ENCODE results near the gene LASP1. TPM values are rescaled to one million over a fixed set of nuclear protein-coding genes. Genes with fewer than 3 reads are reported as not detected.

Gene LASP1
- total and polyA plus RNA-seq, 2 of the 4 experiments (the other 2 are of a cell fraction), result 79.8 to 262 TPM

DNA sequence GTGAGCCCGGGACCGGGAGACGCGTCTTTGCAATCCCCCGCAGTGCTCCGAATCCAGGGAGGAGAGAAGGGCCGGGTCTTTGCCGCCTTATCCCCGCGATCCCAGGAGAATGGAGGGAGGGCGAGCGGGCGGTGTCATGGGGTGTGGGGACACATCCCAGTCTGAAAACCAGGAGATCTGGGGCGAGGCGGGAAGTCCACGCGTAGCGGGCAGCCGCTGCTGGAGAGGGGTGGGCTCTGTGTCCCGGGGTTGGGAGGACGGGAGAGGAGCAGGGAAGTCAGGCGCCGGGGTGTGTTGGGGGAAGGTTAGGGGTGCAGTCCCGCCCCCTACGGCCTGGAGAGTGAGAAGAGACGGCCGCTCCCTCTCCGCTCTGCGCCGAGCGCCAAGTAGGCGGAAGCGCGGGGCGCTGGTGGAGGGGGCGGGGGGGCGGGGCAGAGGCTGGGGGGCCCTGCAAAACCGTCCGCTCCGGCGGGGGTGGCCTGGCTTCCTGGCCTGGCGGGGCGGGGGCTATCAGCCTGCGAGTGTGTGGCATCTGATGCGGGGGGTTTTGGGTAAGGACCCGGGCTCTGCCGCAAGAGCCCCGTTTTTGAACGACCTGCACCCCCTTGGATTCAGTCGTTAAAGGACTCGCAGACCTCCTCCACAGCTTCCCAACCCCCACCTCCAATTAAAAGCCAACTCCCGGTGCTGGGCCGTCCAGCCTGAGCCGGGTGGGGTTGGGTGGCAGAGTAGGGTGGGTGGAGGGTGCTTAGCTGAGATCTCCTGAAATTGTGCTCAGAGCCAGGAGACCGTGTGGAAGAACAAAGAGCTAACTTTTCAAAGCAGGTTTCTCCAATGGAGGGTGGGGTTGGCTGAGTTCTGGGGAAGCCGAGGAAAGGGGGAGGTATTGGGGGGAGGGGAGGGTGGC lies 654 bp downstream of the LASP1 start:
- H2AK9ac ChIP-seq (replicated peaks; ENCODE audit: low read depth, low read length, poor library complexity), result peak overlapping the region; percentile 100

More for the DNA sequence above, 654 bp downstream of the LASP1 start:
- H2AFZ ChIP-seq (replicated peaks; ENCODE audit: low read length, poor library complexity), result peak overlapping the region; percentile 73
- TF ChIP-seq MAFK (IDR thresholded peaks at IDR 0.05; ENCODE audit: low read depth, low read length), result no peak
- no peak for TF ChIP-seq FOS (IDR thresholded peaks at IDR 0.05; ENCODE audit: low read depth, low read length)
- no peak for TF ChIP-seq RCOR1 (IDR thresholded peaks at IDR 0.05; ENCODE audit: insufficient replicate concordance, low read length)
- TF ChIP-seq MAZ (IDR thresholded peaks at IDR 0.05; ENCODE audit: borderline replicate concordance, low read depth, low read length), result 0 out of 2 replicates have a peak, but pooled peaks have one; percentile 7
- TF ChIP-seq ELK1 (IDR thresholded peaks at IDR 0.05; ENCODE audit: borderline replicate concordance, low read depth, low read length), result no peak
- no peak for TF ChIP-seq RFX5 (IDR thresholded peaks at IDR 0.05; ENCODE audit: low read depth, low read length)
- no peak for TF ChIP-seq CTCF (conservative IDR thresholded peaks at IDR 0.05; ENCODE audit: low read depth, low read length)
- no peak for TF ChIP-seq NFE2L2 (IDR thresholded peaks at IDR 0.05; ENCODE audit: low read depth, low read length)
- no peaks in the 10 kb centered on the region for H3K9me3 ChIP-seq (ENCODE audit: control insufficient read depth, insufficient read depth, low read length)
- H3K4me3 ChIP-seq (ENCODE audit: insufficient read depth, low read depth, low read length), result peak overlapping the region; percentile 90
- intact Hi-C loops (cut with micrococcal nuclease) (loop anchor here (5.0 kb wide), 1 partner anchor 118 kb away; the partner anchor contains the start of gene PSMB3), in situ Hi-C loops (cut with MboI; ENCODE audit: low sequenced_read_pairs) (no loop called here), dilution Hi-C loops (cut with HindIII; ENCODE audit: low sequenced_read_pairs, unreplicated experiment) (no loop called here)
- peaks cover 26% of the 10 kb centered on the region for H3K36me3 ChIP-seq (ENCODE audit: control insufficient read depth, insufficient read depth, low read length)
- H4K5ac ChIP-seq (ENCODE audit: low read depth, low read length), result peak overlapping the region; percentile 80
- peak overlapping the region; percentile 92 for H3K14ac ChIP-seq (replicated peaks; ENCODE audit: low read depth, low read length)
- peak overlapping the region; percentile 76 to 82 for H4K8ac ChIP-seq (ENCODE audit: low read depth in 2 of 2, low read length in 2 of 2)
- peak overlapping the region; percentile 84 for H2BK120ac ChIP-seq (ENCODE audit: low read depth, low read length)
- peak overlapping the region; percentile 98 for H3K56ac ChIP-seq (ENCODE audit: extremely low read depth, insufficient read depth, low read length)
- peaks cover 0 to 47% of the 10 kb centered on the region in 2 experiments; a peak in 2 of 4 replicates for H3K79me1 ChIP-seq (ENCODE audit: low read depth in 1 of 2, low read length in 2 of 2)
- H4K91ac ChIP-seq (ENCODE audit: insufficient read depth, low read depth, low read length), result peak overlapping the region; percentile 91
- H2BK5ac ChIP-seq (ENCODE audit: low read depth, low read length, poor library complexity, severe bottlenecking), result peak overlapping the region; percentile 90
- peaks cover 50% of the 10 kb centered on the region for H4K20me1 ChIP-seq (ENCODE audit: insufficient read depth, low read length)
- H3K27me3 ChIP-seq (ENCODE audit: control insufficient read depth, insufficient read depth, low read length), result no peaks in the 10 kb centered on the region
- CTCF ChIA-PET, result interaction anchor here (1.2 kb wide), 1 partner anchor 113 kb away, joined by 3 read pairs; no protein-coding TSS in a partner anchor
- H3K27ac ChIP-seq (ENCODE audit: insufficient read depth, low read length), result peak overlapping the region; percentile 96
- H3K4me1 ChIP-seq (ENCODE audit: control insufficient read depth, insufficient read depth, low read length), result peaks cover 39% of the 10 kb centered on the region
- peak overlapping the region; percentile 97 for H3K9ac ChIP-seq (ENCODE audit: low read depth, low read length)
- ATAC-seq (ENCODE audit: low read depth) (peak; percentile 36), DNase-seq (peak; percentile 42)
- H2BK15ac ChIP-seq (ENCODE audit: low read depth, low read length), result peak overlapping the region; percentile 54; the same call in 1 of the 3 replicates
- BruUV-seq (replicated peaks), result no TSS peak
- peak overlapping the region; percentile 83 for H3K18ac ChIP-seq (ENCODE audit: low read depth, low read length)
- POLR2A ChIA-PET (ENCODE audit: unreplicated experiment), result interaction anchor here (1.2 to 1.3 kb wide), 2 partner anchors 10 to 16 kb away, joined by 5 to 8 read pairs; partner anchors contain the start of gene RPL23
- peak overlapping the region; percentile 92 for H3K4me2 ChIP-seq (ENCODE audit: low read depth, low read length)
- H3K23ac ChIP-seq (ENCODE audit: low read depth, low read length), result peak overlapping the region; percentile 97
- peaks cover 33% of the 10 kb centered on the region for H3K9me1 ChIP-seq (ENCODE audit: insufficient read depth, low read length)
- peak overlapping the region; percentile 96 for H2AK5ac ChIP-seq (ENCODE audit: low read depth, low read length)
- H2BK20ac ChIP-seq (ENCODE audit: low read depth, low read length), result no peak overlapping the region
- peak overlapping the region; percentile 96 for H3K4ac ChIP-seq (ENCODE audit: low read depth, low read length)
- 0% methylated on average over 7 of the region's 56 CpGs; no CpG with 5 or more reads in 1 of the 2 experiments for WGBS, 2 experiments (ENCODE audit: extremely low coverage in 2 of 2, insufficient read length in 1 of 2)

Measured in IMR-90 (cell line).